Peyer's patch (tissue), 4 donors: ENCODE measurements around the gene GPS1. TPM values are rescaled to one million over a fixed set of nuclear protein-coding genes. Genes with fewer than 3 reads are reported as not detected.

Experiments used
- DNase-seq, 3 donors: peaks; one replicate each; pipeline ENCODE4 v3.0.0-alpha.2; 2017 to 2019
- H3K27ac ChIP-seq, 4 donors: fragments of 200-600 bp; sonication (generic); one replicate each; pipeline ENCODE4 v1.5.1; 2016 to 2019
- H3K27me3 ChIP-seq, 2 donors: fragments of 200-600 bp; sonication (generic); one replicate each; pipeline ENCODE4 v1.5.1; 2019
- H3K36me3 ChIP-seq, 3 donors: fragments of 200-600 bp; sonication (generic); one replicate each; pipeline ENCODE4 v1.5.1; 2016 to 2019
- H3K4me1 ChIP-seq, 4 donors: fragments of 200-600 bp; sonication (generic); one replicate each; pipeline ENCODE4 v1.5.1; 2016 to 2019
- H3K4me3 ChIP-seq, 4 donors: fragments of 200-600 bp; sonication (generic); 1 replicate in 3 of 4; 2 replicates in 1 of 4; pipeline ENCODE4 v1.5.1; 2016 to 2019; ENCODE audit warnings: mild to moderate bottlenecking in 1 of 4
- H3K9me3 ChIP-seq, 4 donors: fragments of 200-600 bp; sonication (generic); one replicate each; pipeline ENCODE4 v1.5.1; 2016 to 2019; ENCODE audit warnings: mild to moderate bottlenecking in 1 of 4
- CTCF ChIP-seq, 6 experiments: fragments of 450-650 bp in 4 of 6; fragments of 200-600 bp in 2 of 6; sonication (generic) in 1 of 6; IDR thresholded peaks; one replicate each; pipeline ENCODE4 v1.5.1; 2017 to 2019; ENCODE audit warnings: antibody characterized with exemption in 6 of 6, mild to moderate bottlenecking in 3 of 6, moderate library complexity in 1 of 6
- POLR2A ChIP-seq, 2 donors: fragments of 450-650 bp; IDR thresholded peaks; one replicate each; pipeline ENCODE4 v1.5.1; 2017; ENCODE audit warnings: antibody characterized with exemption in 2 of 2, mild to moderate bottlenecking in 2 of 2, moderate library complexity in 2 of 2
- total RNA-seq, 4 donors: library from RNA; depleted of rRNA; stranded (reverse); fragments of >200 nt; gene quantifications; one replicate each; pipeline ENCODE4 v1.1.0, GENCODE V29; 2016

GPS1 gene
- total RNA-seq, result 100 to 1,000 TPM in 1 of 4 donors, 10 to 100 TPM in 3; 69.2 to 138 (median 88.5) TPM

- Histone ChIP-seq H3K4me1 (peaks cover 0 to 31% (median 23%) of the 10 kb centered on the region in 4 donors), H3K27ac (peak within 1 kb of the TSS; percentile 61 to 72 (median 70)), H3K27me3 (no peaks in the 10 kb centered on the region), H3K36me3 (peaks cover 0 to 66% (median 0%) of the 10 kb centered on the region in 3 donors), H3K9me3 (no peaks in the 10 kb centered on the region), H3K4me3 (peak within 1 kb of the TSS; percentile 75 to 98 (median 95))
- DNase-seq, result peak; percentile 79 to 90 (median 90)
- TF ChIP-seq CTCF (IDR thresholded peaks at IDR 0.05) (no peak), POLR2A (IDR thresholded peaks at IDR 0.05) (no peak)
Observed at GRCh38 chr17:82051776-82052637, at the start of gene GPS1, which contains the start of gene RFNG. Gene GPS1, plus strand, starts transcription at chr17:82051898. Its CDS starts 34 bp downstream, at chr17:82051932. Gene RFNG, minus strand, starts transcription at chr17:82051811. Its CDS starts 45 bp downstream, at chr17:82051766.

- Histone ChIP-seq H3K36me3 (no peaks in the 10 kb centered on the region), H3K27ac (peak overlapping the region in 1 of 4 donors; percentile 31), H3K9me3 (no peaks in the 10 kb centered on the region), H3K4me1 (peaks cover 0 to 28% (median 0%) of the 10 kb centered on the region in 4 donors), H3K27me3 (no peaks in the 10 kb centered on the region), H3K4me3 (no peak overlapping the region)
- no peak for DNase-seq
- TF ChIP-seq CTCF (IDR thresholded peaks at IDR 0.05), result no peak
- no peak for TF ChIP-seq POLR2A (IDR thresholded peaks at IDR 0.05)
Observed at GRCh38 chr17:82003411-82004381, 48.0 kb upstream of the GPS1 start.

DNA sequence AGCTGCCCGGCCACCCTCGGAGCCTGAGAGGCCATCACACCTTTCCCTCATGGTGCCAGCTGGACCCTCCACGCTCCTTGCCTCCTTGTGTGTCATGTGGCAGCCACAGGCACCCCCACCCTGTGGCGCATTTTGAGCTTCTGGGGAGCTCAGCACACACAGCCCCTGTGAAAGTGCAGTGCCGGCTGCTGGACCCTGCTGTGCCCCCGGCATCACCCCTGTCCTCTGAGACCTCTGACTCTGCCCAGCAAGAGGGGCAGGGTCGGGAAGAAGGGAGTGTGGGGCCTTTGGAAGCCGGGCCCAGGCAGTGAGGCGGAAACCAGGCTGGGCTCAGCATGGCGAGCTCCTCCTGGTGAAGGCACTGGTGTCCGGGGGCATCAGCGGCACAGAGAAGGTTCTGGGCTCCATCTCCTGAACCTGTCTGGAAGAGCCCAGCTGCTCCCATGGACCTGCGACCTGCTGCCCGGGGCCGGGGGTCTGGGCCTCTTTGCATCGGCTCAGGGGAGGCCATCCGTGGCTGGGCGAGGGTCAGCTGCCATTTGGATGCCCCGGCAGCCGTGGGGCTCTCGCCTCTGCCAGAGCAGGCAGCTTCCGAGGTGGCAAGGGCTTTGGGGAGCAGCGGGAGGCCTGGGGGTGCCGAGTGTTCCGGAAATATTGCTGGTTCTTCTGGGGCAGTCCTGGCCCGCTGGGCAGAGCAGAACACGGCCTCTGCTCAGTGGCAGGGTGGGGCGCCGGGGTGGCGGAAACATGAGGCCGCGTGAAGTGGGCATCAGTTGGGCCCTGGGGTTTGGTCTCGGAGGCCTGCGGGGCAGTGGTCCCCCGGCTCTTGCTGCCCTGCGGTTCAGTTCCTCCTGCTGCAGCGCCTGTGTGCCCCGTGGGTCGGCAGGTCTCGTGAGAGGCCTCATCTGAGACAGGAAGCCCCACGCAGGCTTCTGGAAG is 46.9 kb upstream of the GPS1 start:
- H3K27ac ChIP-seq, result no peak overlapping the region
- peaks cover 0 to 27% (median 0%) of the 10 kb centered on the region in 4 donors for H3K4me1 ChIP-seq
- H3K27me3 ChIP-seq, result no peaks in the 10 kb centered on the region
- no peaks in the 10 kb centered on the region for H3K9me3 ChIP-seq
- no peak for DNase-seq
- no peak for TF ChIP-seq POLR2A (IDR thresholded peaks at IDR 0.05)
- no peak for TF ChIP-seq CTCF (IDR thresholded peaks at IDR 0.05)
- no peak overlapping the region for H3K4me3 ChIP-seq
- no peaks in the 10 kb centered on the region for H3K36me3 ChIP-seq

GRCh38 chr17:82005701-82006348 is 45.9 kb upstream of the GPS1 start:
- H3K4me3 ChIP-seq, result no peak overlapping the region
- no peaks in the 10 kb centered on the region for H3K27me3 ChIP-seq
- peaks cover 0 to 17% (median 0%) of the 10 kb centered on the region in 4 donors for H3K4me1 ChIP-seq
- no peak overlapping the region for H3K27ac ChIP-seq
- H3K36me3 ChIP-seq, result no peaks in the 10 kb centered on the region
- no peak for DNase-seq
- H3K9me3 ChIP-seq, result no peaks in the 10 kb centered on the region
- TF ChIP-seq CTCF (IDR thresholded peaks at IDR 0.05) (no peak), POLR2A (IDR thresholded peaks at IDR 0.05) (no peak)
